ENCODE measurements around the gene SCRT2. TPM values are rescaled to one million over a fixed set of nuclear protein-coding genes. Genes with fewer than 3 reads are reported as not detected.

The SCRT2 gene
- total RNA-seq, 1 experiment from 2014 or later = 0.20 TPM

DNA sequence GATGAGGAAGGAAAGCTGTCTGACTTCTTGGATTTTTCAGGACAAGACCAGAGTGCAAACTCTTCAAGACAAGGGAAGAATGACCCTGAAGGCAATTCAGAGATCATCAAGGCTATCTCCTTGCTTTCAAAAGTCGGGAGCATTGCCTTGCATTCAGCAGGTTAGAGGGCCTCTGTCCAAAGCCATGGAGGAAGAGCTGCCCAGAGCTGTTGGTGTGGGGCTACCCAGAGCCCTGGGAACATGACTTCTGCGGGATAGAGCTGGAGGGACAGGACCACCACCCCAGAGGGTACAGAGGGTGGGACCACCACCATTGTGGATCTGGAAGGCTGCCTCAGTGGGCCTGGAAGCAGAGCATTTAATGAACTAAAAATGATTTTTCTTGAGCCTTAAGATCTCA, 17.4 kb downstream of the SCRT2 start:
- CTCF ChIA-PET = interaction anchor here (1.0 to 3.5 kb wide), 4 partner anchors 10 to 81 kb away, joined by 4 to 34 read pairs (median 14); no protein-coding TSS in a partner anchor
- ATAC-seq (peak; percentile 11), DNase-seq (ENCODE audit: low spot score) (no peak)
- Mint-ChIP-seq H3K4me3 (peak overlapping the region; percentile 2; the same call in 1 of the 2 replicates), H3K27ac (peak overlapping the region; percentile 85), H3K36me3 (no peaks in the 10 kb centered on the region), H3K9me3 (no peaks in the 10 kb centered on the region), H3K27me3 (ENCODE audit: low read depth) (peaks cover 31% of the 10 kb centered on the region), H3K4me1 (peaks cover 82% of the 10 kb centered on the region)
- no peak for TF ChIP-seq ZNF263 (CRISPR knock-in tag; IDR thresholded peaks at IDR 0.05; ENCODE audit: low read depth)
- TF ChIP-seq, protein P1, sequence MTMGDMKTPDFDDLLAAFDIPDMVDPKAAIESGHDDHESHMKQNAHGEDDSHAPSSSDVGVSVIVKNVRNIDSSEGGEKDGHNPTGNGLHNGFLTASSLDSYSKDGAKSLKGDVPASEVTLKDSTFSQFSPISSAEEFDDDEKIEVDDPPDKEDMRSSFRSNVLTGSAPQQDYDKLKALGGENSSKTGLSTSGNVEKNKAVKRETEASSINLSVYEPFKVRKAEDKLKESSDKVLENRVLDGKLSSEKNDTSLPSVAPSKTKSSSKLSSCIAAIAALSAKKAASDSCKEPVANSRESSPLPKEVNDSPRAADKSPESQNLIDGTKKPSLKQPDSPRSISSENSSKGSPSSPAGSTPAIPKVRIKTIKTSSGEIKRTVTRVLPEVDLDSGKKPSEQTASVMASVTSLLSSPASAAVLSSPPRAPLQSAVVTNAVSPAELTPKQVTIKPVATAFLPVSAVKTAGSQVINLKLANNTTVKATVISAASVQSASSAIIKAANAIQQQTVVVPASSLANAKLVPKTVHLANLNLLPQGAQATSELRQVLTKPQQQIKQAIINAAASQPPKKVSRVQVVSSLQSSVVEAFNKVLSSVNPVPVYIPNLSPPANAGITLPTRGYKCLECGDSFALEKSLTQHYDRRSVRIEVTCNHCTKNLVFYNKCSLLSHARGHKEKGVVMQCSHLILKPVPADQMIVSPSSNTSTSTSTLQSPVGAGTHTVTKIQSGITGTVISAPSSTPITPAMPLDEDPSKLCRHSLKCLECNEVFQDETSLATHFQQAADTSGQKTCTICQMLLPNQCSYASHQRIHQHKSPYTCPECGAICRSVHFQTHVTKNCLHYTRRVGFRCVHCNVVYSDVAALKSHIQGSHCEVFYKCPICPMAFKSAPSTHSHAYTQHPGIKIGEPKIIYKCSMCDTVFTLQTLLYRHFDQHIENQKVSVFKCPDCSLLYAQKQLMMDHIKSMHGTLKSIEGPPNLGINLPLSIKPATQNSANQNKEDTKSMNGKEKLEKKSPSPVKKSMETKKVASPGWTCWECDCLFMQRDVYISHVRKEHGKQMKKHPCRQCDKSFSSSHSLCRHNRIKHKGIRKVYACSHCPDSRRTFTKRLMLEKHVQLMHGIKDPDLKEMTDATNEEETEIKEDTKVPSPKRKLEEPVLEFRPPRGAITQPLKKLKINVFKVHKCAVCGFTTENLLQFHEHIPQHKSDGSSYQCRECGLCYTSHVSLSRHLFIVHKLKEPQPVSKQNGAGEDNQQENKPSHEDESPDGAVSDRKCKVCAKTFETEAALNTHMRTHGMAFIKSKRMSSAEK (CRISPR knock-in tag; IDR thresholded peaks at IDR 0.05; ENCODE audit: borderline replicate concordance) = peak; percentile 6; the same call in 1 of the 2 replicates
- no peak for TF ChIP-seq ZNF121 (CRISPR knock-in tag; IDR thresholded peaks at IDR 0.05)
- POLR2A ChIA-PET = interaction anchor here (0.5 kb wide), 1 partner anchor 48 kb away, joined by 3 read pairs; no protein-coding TSS in a partner anchor

DNA sequence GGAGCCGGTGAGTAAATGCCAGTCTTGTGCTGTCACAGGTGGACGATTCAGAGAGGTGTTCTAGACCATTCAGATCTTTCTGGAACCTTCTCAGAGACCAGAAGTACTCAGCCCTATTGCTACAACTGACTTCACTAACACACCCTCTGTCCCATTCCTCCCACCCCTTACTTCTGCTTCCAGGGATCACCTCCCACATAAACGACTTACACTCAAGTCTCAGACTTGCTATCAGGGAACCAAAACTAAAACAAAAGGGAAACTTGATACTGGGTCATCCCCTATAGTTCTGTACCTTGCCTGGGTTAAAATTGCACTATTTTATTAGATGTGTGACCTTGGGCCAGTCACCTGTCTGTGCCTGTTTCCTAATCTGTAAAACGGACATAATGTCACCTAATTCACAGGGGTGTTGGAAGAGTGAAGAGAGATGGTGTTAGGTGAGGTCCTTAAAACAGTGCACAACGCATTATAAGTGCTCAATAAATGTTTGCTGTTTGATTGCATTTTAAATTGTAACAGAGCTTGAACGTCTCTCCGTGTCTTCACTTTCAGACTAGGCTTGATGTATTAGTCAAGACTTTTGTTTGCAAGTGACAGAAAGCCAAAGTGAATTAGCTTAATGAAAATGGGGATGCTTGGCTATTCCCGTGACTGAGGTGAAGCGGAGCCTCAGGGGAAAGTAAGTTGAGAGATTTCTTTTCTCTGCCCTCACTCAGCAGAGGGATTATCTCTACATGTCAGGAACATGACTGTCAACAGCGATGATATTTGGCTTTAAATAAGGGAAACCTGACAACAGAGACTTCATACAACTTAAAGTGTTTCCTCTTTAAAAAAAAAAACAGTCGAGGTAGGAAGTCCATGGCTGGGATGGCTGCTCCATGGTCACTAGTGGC, 19.6 kb downstream of the SCRT2 start:
- POLR2A ChIA-PET = no interaction called here
- CTCF ChIA-PET = interaction anchor here (1.0 to 3.5 kb wide), 8 partner anchors 10 to 113 kb away, joined by 3 to 34 read pairs (median 6); partner anchors contain the start of gene SLC52A3
- Mint-ChIP-seq H3K27me3 (ENCODE audit: low read depth) (peaks cover 12% of the 10 kb centered on the region), H3K36me3 (no peaks in the 10 kb centered on the region), H3K4me3 (no peak overlapping the region), H3K4me1 (peaks cover 74% of the 10 kb centered on the region), H3K9me3 (no peaks in the 10 kb centered on the region), H3K27ac (no peak overlapping the region)
- ATAC-seq = no peak
- DNase-seq (ENCODE audit: low spot score) = no peak
- TF ChIP-seq, protein P2, sequence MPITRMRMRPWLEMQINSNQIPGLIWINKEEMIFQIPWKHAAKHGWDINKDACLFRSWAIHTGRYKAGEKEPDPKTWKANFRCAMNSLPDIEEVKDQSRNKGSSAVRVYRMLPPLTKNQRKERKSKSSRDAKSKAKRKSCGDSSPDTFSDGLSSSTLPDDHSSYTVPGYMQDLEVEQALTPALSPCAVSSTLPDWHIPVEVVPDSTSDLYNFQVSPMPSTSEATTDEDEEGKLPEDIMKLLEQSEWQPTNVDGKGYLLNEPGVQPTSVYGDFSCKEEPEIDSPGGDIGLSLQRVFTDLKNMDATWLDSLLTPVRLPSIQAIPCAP (CRISPR knock-in tag; IDR thresholded peaks at IDR 0.05) = no peak
- TF ChIP-seq NFYB (CRISPR knock-in tag; conservative IDR thresholded peaks at IDR 0.05; ENCODE audit: low read depth) = no peak
- no peak for TF ChIP-seq NFATC4 (CRISPR knock-in tag; IDR thresholded peaks at IDR 0.05)
- no peak for TF ChIP-seq GRHL2 (CRISPR knock-in tag; IDR thresholded peaks at IDR 0.05; ENCODE audit: insufficient replicate concordance, severe bottlenecking)
- TF ChIP-seq MAX (CRISPR knock-in tag; IDR thresholded peaks at IDR 0.05) = no peak
- TF ChIP-seq, protein P3, sequence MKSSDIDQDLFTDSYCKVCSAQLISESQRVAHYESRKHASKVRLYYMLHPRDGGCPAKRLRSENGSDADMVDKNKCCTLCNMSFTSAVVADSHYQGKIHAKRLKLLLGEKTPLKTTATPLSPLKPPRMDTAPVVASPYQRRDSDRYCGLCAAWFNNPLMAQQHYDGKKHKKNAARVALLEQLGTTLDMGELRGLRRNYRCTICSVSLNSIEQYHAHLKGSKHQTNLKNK (CRISPR knock-in tag; IDR thresholded peaks at IDR 0.05) = no peak
- no peak for TF ChIP-seq FOXJ3 (CRISPR knock-in tag; IDR thresholded peaks at IDR 0.05; ENCODE audit: borderline replicate concordance)
- TF ChIP-seq ZNF219 (CRISPR knock-in tag; IDR thresholded peaks at IDR 0.05; ENCODE audit: borderline replicate concordance) = no peak
- TF ChIP-seq ELF4 (CRISPR knock-in tag; IDR thresholded peaks at IDR 0.05; ENCODE audit: low read depth) = no peak
- TF ChIP-seq HMGXB4 (CRISPR knock-in tag; IDR thresholded peaks at IDR 0.05) = no peak
- TF ChIP-seq PREB (CRISPR knock-in tag; IDR thresholded peaks at IDR 0.05; ENCODE audit: borderline replicate concordance) = no peak
- TF ChIP-seq, protein P4, sequence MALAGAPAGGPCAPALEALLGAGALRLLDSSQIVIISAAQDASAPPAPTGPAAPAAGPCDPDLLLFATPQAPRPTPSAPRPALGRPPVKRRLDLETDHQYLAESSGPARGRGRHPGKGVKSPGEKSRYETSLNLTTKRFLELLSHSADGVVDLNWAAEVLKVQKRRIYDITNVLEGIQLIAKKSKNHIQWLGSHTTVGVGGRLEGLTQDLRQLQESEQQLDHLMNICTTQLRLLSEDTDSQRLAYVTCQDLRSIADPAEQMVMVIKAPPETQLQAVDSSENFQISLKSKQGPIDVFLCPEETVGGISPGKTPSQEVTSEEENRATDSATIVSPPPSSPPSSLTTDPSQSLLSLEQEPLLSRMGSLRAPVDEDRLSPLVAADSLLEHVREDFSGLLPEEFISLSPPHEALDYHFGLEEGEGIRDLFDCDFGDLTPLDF (CRISPR knock-in tag; IDR thresholded peaks at IDR 0.05) = no peak
- TF ChIP-seq, protein P5, sequence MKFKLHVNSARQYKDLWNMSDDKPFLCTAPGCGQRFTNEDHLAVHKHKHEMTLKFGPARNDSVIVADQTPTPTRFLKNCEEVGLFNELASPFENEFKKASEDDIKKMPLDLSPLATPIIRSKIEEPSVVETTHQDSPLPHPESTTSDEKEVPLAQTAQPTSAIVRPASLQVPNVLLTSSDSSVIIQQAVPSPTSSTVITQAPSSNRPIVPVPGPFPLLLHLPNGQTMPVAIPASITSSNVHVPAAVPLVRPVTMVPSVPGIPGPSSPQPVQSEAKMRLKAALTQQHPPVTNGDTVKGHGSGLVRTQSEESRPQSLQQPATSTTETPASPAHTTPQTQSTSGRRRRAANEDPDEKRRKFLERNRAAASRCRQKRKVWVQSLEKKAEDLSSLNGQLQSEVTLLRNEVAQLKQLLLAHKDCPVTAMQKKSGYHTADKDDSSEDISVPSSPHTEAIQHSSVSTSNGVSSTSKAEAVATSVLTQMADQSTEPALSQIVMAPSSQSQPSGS (CRISPR knock-in tag; IDR thresholded peaks at IDR 0.05; ENCODE audit: borderline replicate concordance, low read depth) = no peak
